ENCODE measurements around the gene RARRES1.
A peak's percentile ranks its signal among the peaks of the same experiment; 100 is the strongest.

The RARRES1 gene

GRCh38 chr3:158713094-158713499 lies 19.2 kb downstream of the RARRES1 start:
- Histone ChIP-seq H3K36me3 (ENCODE audit: control insufficient read depth in 4 of 4, insufficient read depth in 4 of 4, low read length in 3 of 4) (peaks cover 0 to 8% (median 4%) of the 10 kb centered on the region in 4 experiments), H3K4me1 (ENCODE audit: control extremely low read depth in 1 of 4, control insufficient read depth in 4 of 4, insufficient read depth in 4 of 4, low read length in 3 of 4) (peaks cover 9 to 49% (median 13%) of the 10 kb centered on the region in 4 experiments), H3K9me3 (ENCODE audit: control extremely low read depth in 1 of 5, control insufficient read depth in 4 of 5, insufficient read depth in 2 of 5, low read depth in 1 of 5, low read length in 4 of 5) (no peaks in the 10 kb centered on the region), H3K27ac (ENCODE audit: insufficient read depth in 1 of 2, low read depth in 1 of 2, low read length in 2 of 2, poor library complexity in 1 of 2, severe bottlenecking in 2 of 2) (peak overlapping the region; percentile 1 to 25), H3K4me3 (ENCODE audit: control insufficient read depth in 1 of 7, extremely low read depth in 1 of 7, insufficient read depth in 4 of 7, low read depth in 2 of 7, low read length in 6 of 7) (no peak overlapping the region), H3K27me3 (replicated peaks in 2 of 5; ENCODE audit: control insufficient read depth in 4 of 5, insufficient read depth in 5 of 5, low read length in 4 of 5) (no peaks in the 10 kb centered on the region)
- DNase-seq: peak; percentile 73 to 93 (median 87)
- 21% methylated on average over 9 of the region's 9 CpGs for WGBS (ENCODE audit: insufficient coverage)
- ChIA-PET CTCF (interaction anchor here (0.7 to 3.2 kb wide), 11 partner anchors 9 to 79 kb away, joined by 3 to 25 read pairs (median 4); no protein-coding TSS in a partner anchor), POLR2A (interaction anchor here (1.1 kb wide), 1 partner anchor 13 kb away, joined by 3 read pairs; no protein-coding TSS in a partner anchor)

DNA sequence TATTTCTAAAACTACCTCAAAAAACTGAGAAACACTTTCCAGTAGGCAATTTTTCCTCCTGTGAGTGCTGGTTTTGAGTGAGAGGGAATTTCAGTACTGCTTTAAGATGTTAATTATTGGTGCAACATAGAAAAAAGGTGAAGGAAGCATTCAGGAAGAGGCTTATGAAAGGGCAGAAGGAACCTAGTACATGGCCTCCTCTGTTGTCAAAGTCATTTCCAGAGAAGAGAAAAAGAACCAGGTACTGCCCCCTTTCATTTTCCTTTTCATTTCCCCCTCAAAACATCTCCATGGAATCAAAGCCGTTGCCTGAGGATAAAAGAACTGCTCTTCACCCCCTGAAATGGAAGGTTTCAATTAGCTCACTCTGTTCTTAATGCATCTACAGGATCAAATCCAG lies 19.8 kb downstream of the RARRES1 start:
- no peak overlapping the region for H3K27ac ChIP-seq (ENCODE audit: insufficient read depth in 1 of 2, low read depth in 1 of 2, low read length in 2 of 2, poor library complexity in 1 of 2, severe bottlenecking in 2 of 2)
- no peak overlapping the region for H3K4me3 ChIP-seq (ENCODE audit: control insufficient read depth in 1 of 7, extremely low read depth in 1 of 7, insufficient read depth in 4 of 7, low read depth in 2 of 7, low read length in 6 of 7)
- H3K36me3 ChIP-seq (ENCODE audit: control insufficient read depth in 4 of 4, insufficient read depth in 4 of 4, low read length in 3 of 4): peaks cover 0 to 14% (median 6%) of the 10 kb centered on the region in 4 experiments
- H3K9me3 ChIP-seq (ENCODE audit: control extremely low read depth in 1 of 5, control insufficient read depth in 4 of 5, insufficient read depth in 2 of 5, low read depth in 1 of 5, low read length in 4 of 5): no peaks in the 10 kb centered on the region
- WGBS (ENCODE audit: insufficient coverage): no CpG with 5 or more reads among the region's 1 CpG
- no peaks in the 10 kb centered on the region for H3K27me3 ChIP-seq (replicated peaks in 2 of 5; ENCODE audit: control insufficient read depth in 4 of 5, insufficient read depth in 5 of 5, low read length in 4 of 5)
- POLR2A ChIA-PET: no interaction called here
- CTCF ChIA-PET: interaction anchor here (0.8 to 3.2 kb wide), 9 partner anchors 8 to 79 kb away, joined by 3 to 25 read pairs (median 5); no protein-coding TSS in a partner anchor
- DNase-seq: no peak
- peaks cover 9 to 49% (median 13%) of the 10 kb centered on the region in 4 experiments for H3K4me1 ChIP-seq (ENCODE audit: control extremely low read depth in 1 of 4, control insufficient read depth in 4 of 4, insufficient read depth in 4 of 4, low read length in 3 of 4)

DNA sequence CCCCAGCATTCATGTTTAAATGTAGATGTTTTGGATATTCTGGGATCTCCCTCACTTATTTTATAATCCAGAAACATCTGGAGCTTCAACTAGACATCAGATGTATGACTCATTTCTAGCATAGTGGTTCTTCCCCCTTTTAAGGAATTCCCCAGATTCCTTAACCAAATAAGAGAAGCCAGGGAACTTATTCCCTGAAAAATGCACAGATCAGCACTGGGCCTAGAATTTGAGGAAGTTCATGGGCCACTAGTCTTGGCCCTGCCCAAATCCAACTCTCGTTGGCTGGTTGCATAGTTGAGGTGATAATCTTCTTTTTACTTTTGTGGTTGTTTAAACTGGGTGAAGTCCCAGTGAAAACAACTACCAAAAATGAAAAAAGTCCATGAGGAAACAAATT lies 20.4 kb downstream of the RARRES1 start:
- peaks cover 0 to 17% (median 7%) of the 10 kb centered on the region in 4 experiments for H3K36me3 ChIP-seq (ENCODE audit: control insufficient read depth in 4 of 4, insufficient read depth in 4 of 4, low read length in 3 of 4)
- WGBS (ENCODE audit: insufficient coverage): no CpG with 5 or more reads among the region's 1 CpG
- H3K4me3 ChIP-seq (ENCODE audit: control insufficient read depth in 1 of 7, extremely low read depth in 1 of 7, insufficient read depth in 4 of 7, low read depth in 2 of 7, low read length in 6 of 7): no peak overlapping the region
- CTCF ChIA-PET: interaction anchor here (1.9 kb wide), 1 partner anchor 10 kb away, joined by 4 read pairs; no protein-coding TSS in a partner anchor
- H3K27ac ChIP-seq (ENCODE audit: insufficient read depth in 1 of 2, low read depth in 1 of 2, low read length in 2 of 2, poor library complexity in 1 of 2, severe bottlenecking in 2 of 2): no peak overlapping the region
- POLR2A ChIA-PET: no interaction called here
- peaks cover 9 to 49% (median 13%) of the 10 kb centered on the region in 4 experiments for H3K4me1 ChIP-seq (ENCODE audit: control extremely low read depth in 1 of 4, control insufficient read depth in 4 of 4, insufficient read depth in 4 of 4, low read length in 3 of 4)
- no peaks in the 10 kb centered on the region for H3K9me3 ChIP-seq (ENCODE audit: control extremely low read depth in 1 of 5, control insufficient read depth in 4 of 5, insufficient read depth in 2 of 5, low read depth in 1 of 5, low read length in 4 of 5)
- peak in 2 of 3 donors; percentile 18 to 38 for DNase-seq
- H3K27me3 ChIP-seq (replicated peaks in 2 of 5; ENCODE audit: control insufficient read depth in 4 of 5, insufficient read depth in 5 of 5, low read length in 4 of 5): no peaks in the 10 kb centered on the region

DNA sequence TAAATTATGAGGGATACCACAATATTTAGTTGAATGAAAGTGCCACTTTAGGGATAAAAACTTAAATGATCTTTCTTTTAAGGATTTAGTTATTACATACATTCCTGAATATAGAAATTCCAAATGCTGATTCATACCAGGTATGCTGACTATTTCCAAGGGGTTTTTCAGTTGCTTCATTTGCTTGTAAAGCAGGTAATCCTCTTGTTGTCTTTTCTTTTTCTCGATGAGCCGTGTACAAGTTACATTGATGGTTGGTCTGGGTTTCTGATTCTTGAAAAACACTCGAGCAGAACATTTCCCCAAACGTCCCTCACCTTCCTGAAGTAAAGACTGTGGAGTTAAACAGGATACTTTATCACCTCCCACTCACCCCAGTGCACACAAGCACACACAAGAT lies 21.7 kb downstream of the RARRES1 start:
- Histone ChIP-seq H3K27ac (ENCODE audit: insufficient read depth in 1 of 2, low read depth in 1 of 2, low read length in 2 of 2, poor library complexity in 1 of 2, severe bottlenecking in 2 of 2) (no peak overlapping the region), H3K27me3 (replicated peaks in 2 of 5; ENCODE audit: control insufficient read depth in 4 of 5, insufficient read depth in 5 of 5, low read length in 4 of 5) (no peaks in the 10 kb centered on the region), H3K9me3 (ENCODE audit: control extremely low read depth in 1 of 5, control insufficient read depth in 4 of 5, insufficient read depth in 2 of 5, low read depth in 1 of 5, low read length in 4 of 5) (no peaks in the 10 kb centered on the region), H3K4me1 (ENCODE audit: control extremely low read depth in 1 of 4, control insufficient read depth in 4 of 4, insufficient read depth in 4 of 4, low read length in 3 of 4) (peaks cover 9 to 49% (median 13%) of the 10 kb centered on the region in 4 experiments), H3K4me3 (ENCODE audit: control insufficient read depth in 1 of 7, extremely low read depth in 1 of 7, insufficient read depth in 4 of 7, low read depth in 2 of 7, low read length in 6 of 7) (no peak overlapping the region), H3K36me3 (ENCODE audit: control insufficient read depth in 4 of 4, insufficient read depth in 4 of 4, low read length in 3 of 4) (peaks cover 0 to 17% (median 7%) of the 10 kb centered on the region in 4 experiments)
- WGBS (ENCODE audit: insufficient coverage): no CpG with 5 or more reads among the region's 4 CpGs
- ChIA-PET CTCF (interaction anchor here (1.9 kb wide), 1 partner anchor 9 kb away, joined by 4 read pairs; no protein-coding TSS in a partner anchor), POLR2A (no interaction called here)
- DNase-seq: no peak

DNA sequence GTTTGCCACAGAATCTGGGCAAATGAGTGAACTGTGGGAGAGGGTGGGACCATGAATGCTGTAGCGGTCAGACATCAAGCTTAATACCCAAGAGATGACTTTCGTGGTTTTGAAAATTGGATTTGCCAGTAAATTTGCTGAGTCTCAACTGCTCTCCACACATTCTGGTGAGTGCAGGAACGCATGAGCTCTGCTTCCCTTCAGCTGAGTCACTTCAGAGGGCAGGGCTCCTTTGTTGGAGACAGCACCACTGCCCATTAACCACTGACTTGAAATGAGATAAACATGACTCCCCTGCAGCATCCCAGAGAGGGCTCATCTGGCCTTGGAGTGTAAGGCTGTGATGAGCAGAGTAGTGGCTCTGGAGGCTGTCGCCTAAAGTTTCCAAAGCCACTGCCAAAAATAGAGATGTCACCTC lies 22.6 kb downstream of the RARRES1 start:
- no peaks in the 10 kb centered on the region for H3K27me3 ChIP-seq (replicated peaks in 2 of 5; ENCODE audit: control insufficient read depth in 4 of 5, insufficient read depth in 5 of 5, low read length in 4 of 5)
- ChIA-PET CTCF (interaction anchor here (0.8 to 2.0 kb wide), 6 partner anchors 13 to 82 kb away, joined by 3 to 6 read pairs (median 4); no protein-coding TSS in a partner anchor), POLR2A (no interaction called here)
- DNase-seq: peak in 2 of 3 donors; percentile 74 to 85
- 34% methylated on average over 3 of the region's 4 CpGs for WGBS (ENCODE audit: insufficient coverage)
- H3K9me3 ChIP-seq (ENCODE audit: control extremely low read depth in 1 of 5, control insufficient read depth in 4 of 5, insufficient read depth in 2 of 5, low read depth in 1 of 5, low read length in 4 of 5): no peaks in the 10 kb centered on the region
- peaks cover 0 to 17% (median 8%) of the 10 kb centered on the region in 4 experiments for H3K36me3 ChIP-seq (ENCODE audit: control insufficient read depth in 4 of 4, insufficient read depth in 4 of 4, low read length in 3 of 4)
- peaks cover 9 to 42% (median 13%) of the 10 kb centered on the region in 4 experiments for H3K4me1 ChIP-seq (ENCODE audit: control extremely low read depth in 1 of 4, control insufficient read depth in 4 of 4, insufficient read depth in 4 of 4, low read length in 3 of 4)
- H3K27ac ChIP-seq (ENCODE audit: insufficient read depth in 1 of 2, low read depth in 1 of 2, low read length in 2 of 2, poor library complexity in 1 of 2, severe bottlenecking in 2 of 2): peak overlapping the region in 1 of 2 experiments; percentile 3
- no peak overlapping the region for H3K4me3 ChIP-seq (ENCODE audit: control insufficient read depth in 1 of 7, extremely low read depth in 1 of 7, insufficient read depth in 4 of 7, low read depth in 2 of 7, low read length in 6 of 7)

GRCh38 chr3:158703566-158703965 lies 28.7 kb downstream of the RARRES1 start:
- ChIA-PET CTCF (interaction anchor here (0.6 to 2.4 kb wide), 7 partner anchors 10 to 1181 kb away, joined by 3 to 12 read pairs (median 4); partner anchors contain the start of gene LXN), POLR2A (no interaction called here)
- H3K4me1 ChIP-seq (ENCODE audit: control extremely low read depth in 1 of 4, control insufficient read depth in 4 of 4, insufficient read depth in 4 of 4, low read length in 3 of 4): peaks cover 0 to 27% (median 1%) of the 10 kb centered on the region in 4 experiments
- H3K9me3 ChIP-seq (ENCODE audit: control extremely low read depth in 1 of 5, control insufficient read depth in 4 of 5, insufficient read depth in 2 of 5, low read depth in 1 of 5, low read length in 4 of 5): no peaks in the 10 kb centered on the region
- peaks cover 0 to 17% (median 8%) of the 10 kb centered on the region in 4 experiments for H3K36me3 ChIP-seq (ENCODE audit: control insufficient read depth in 4 of 4, insufficient read depth in 4 of 4, low read length in 3 of 4)
- no peak overlapping the region for H3K27ac ChIP-seq (ENCODE audit: insufficient read depth in 1 of 2, low read depth in 1 of 2, low read length in 2 of 2, poor library complexity in 1 of 2, severe bottlenecking in 2 of 2)
- DNase-seq: no peak
- H3K27me3 ChIP-seq (replicated peaks in 2 of 5; ENCODE audit: control insufficient read depth in 4 of 5, insufficient read depth in 5 of 5, low read length in 4 of 5): no peaks in the 10 kb centered on the region
- WGBS (ENCODE audit: insufficient coverage): no CpG with 5 or more reads among the region's 1 CpG
- H3K4me3 ChIP-seq (ENCODE audit: control insufficient read depth in 1 of 7, extremely low read depth in 1 of 7, insufficient read depth in 4 of 7, low read depth in 2 of 7, low read length in 6 of 7): no peak overlapping the region

DNA sequence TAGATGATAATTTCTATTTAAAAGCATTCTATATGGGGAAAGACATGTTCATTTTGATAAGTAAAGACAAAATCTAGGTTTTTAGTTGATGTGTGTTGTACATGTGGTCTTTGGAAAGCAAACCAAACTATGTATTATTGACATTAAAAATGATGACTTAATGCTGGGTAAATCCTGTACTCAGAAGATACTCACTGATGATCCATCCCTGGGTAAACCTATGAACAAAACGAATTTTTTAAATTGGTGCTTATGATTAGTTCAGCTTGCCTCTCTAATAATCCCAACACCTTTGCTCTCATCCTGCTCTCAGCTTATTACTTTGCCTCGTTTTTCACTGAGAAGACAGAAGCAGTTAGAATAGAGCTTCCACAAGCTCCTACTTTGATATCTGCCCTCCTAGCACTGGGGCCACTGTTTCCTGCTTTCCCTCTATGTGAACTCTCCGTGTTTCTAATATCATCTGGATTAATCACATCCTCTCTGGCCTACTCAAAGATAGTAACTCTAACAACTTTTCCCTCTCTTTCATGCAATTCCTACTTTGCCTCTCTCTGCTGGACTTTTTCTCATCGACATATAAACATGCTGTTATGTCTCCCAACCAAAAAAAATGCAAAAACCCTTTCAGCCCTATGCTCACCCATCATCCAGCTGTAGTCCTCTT lies 29.3 kb downstream of the RARRES1 start:
- H3K27ac ChIP-seq (ENCODE audit: insufficient read depth in 1 of 2, low read depth in 1 of 2, low read length in 2 of 2, poor library complexity in 1 of 2, severe bottlenecking in 2 of 2): no peak overlapping the region
- ChIA-PET CTCF (interaction anchor here (0.7 to 2.4 kb wide), 6 partner anchors 10 to 1182 kb away, joined by 3 to 12 read pairs (median 4); partner anchors contain the start of gene LXN), POLR2A (no interaction called here)
- no peaks in the 10 kb centered on the region for H3K27me3 ChIP-seq (replicated peaks in 2 of 5; ENCODE audit: control insufficient read depth in 4 of 5, insufficient read depth in 5 of 5, low read length in 4 of 5)
- H3K4me1 ChIP-seq (ENCODE audit: control extremely low read depth in 1 of 4, control insufficient read depth in 4 of 4, insufficient read depth in 4 of 4, low read length in 3 of 4): peaks cover 0 to 27% (median 1%) of the 10 kb centered on the region in 4 experiments
- H3K4me3 ChIP-seq (ENCODE audit: control insufficient read depth in 1 of 7, extremely low read depth in 1 of 7, insufficient read depth in 4 of 7, low read depth in 2 of 7, low read length in 6 of 7): no peak overlapping the region
- 63% methylated on average over 4 of the region's 4 CpGs for WGBS (ENCODE audit: insufficient coverage)
- no peaks in the 10 kb centered on the region for H3K9me3 ChIP-seq (ENCODE audit: control extremely low read depth in 1 of 5, control insufficient read depth in 4 of 5, insufficient read depth in 2 of 5, low read depth in 1 of 5, low read length in 4 of 5)
- no peak for DNase-seq
- peaks cover 0 to 16% (median 5%) of the 10 kb centered on the region in 4 experiments for H3K36me3 ChIP-seq (ENCODE audit: control insufficient read depth in 4 of 4, insufficient read depth in 4 of 4, low read length in 3 of 4)

Data from common myeloid progenitor, CD34-positive (primary cell).